ENCODE data around the gene GATAD2B. TPM values are rescaled to one million over a fixed set of nuclear protein-coding genes. Genes with fewer than 3 reads are reported as not detected.

The GATAD2B gene
- total and polyA plus RNA-seq, 2 donors (not counting 3 experiments of a cell fraction or from before 2014, with no cell fraction given): 8.5 to 46.3 TPM

DNA sequence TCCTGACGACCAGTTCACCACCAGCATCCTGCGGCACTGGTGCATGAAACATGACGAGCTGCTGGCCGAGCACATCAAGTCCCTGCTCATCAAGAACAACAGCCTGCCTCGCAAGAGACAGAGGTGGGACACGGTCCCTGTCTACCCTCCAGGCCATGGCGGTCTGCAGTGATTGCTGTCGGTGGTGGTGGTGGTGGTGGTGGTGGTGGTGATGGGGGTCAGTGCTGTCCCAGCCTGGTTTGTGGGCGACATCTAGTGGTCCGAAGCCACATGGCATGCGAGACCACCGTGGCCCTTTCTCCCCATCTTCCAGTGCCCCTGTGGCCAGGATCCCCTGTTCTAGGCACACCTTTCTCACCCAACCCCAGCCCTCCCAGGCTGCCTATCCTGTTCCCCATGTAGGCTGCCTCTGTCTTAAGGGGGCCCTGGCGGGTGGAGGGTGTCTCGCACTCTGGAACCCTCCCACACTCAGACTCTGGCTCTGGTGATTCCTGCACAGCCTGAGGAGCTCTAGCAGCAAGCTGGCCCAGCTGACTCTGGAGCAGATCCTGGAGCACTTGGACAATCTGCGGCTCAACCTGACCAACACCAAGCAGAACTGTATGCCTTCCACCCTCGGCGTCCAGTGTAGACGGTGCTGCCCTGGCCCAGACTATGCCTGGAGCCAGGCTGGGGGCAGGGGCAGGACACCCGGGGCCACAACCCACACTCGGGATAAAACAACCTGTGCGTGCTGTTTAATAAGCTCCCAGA lies 150.8 kb downstream of the GATAD2B start:
- Histone ChIP-seq H3K4me2 (ENCODE audit: insufficient read depth, low read length) (no peak overlapping the region), H3K79me2 (ENCODE audit: control insufficient read depth, insufficient read depth, low read length) (no peaks in the 10 kb centered on the region), H3K9me1 (replicated peaks; ENCODE audit: control insufficient read depth, extremely low read depth, insufficient read depth, low read length) (no peaks in the 10 kb centered on the region), H3K36me3 (ENCODE audit: control insufficient read depth in 2 of 2, extremely low read depth in 1 of 2, insufficient read depth in 2 of 2, low read length in 2 of 2) (peaks cover 5 to 19% of the 10 kb centered on the region in 2 experiments), H3K4me3 (replicated peaks in 1 of 3; ENCODE audit: insufficient read depth in 1 of 3, low read depth in 1 of 3, low read length in 3 of 3) (no peak overlapping the region), H3K27ac (ENCODE audit: insufficient read depth, low read depth, low read length) (no peak overlapping the region), H3K9ac (replicated peaks; ENCODE audit: extremely low read depth, insufficient read depth, low read length) (no peak overlapping the region), H3K9me3 (replicated peaks; ENCODE audit: control insufficient read depth, insufficient read depth, low read length) (no peaks in the 10 kb centered on the region), H3K27me3 (ENCODE audit: control insufficient read depth in 2 of 2, insufficient read depth in 2 of 2, low read length in 2 of 2) (no peaks in the 10 kb centered on the region), H2AFZ (ENCODE audit: low read depth, low read length) (no peak overlapping the region), H3K4me1 (ENCODE audit: control insufficient read depth, extremely low read depth, insufficient read depth, low read length) (peaks cover 51% of the 10 kb centered on the region), H4K20me1 (replicated peaks; ENCODE audit: control insufficient read depth, extremely low read depth, insufficient read depth, low read length) (no peaks in the 10 kb centered on the region)
- dilution Hi-C loops (cut with MboI; ENCODE audit: extremely low pct_ligation_motif_present, low sequenced_read_pairs): no loop called here
- DNase-seq (ENCODE audit: low read depth, low spot score): peak; percentile 41
- FAIRE-seq: peak; percentile 64
- peak; percentile 14 for TF ChIP-seq MAX (IDR thresholded peaks at IDR 0.05; ENCODE audit: insufficient read depth, insufficient read length)
- TF ChIP-seq, protein P1, sequence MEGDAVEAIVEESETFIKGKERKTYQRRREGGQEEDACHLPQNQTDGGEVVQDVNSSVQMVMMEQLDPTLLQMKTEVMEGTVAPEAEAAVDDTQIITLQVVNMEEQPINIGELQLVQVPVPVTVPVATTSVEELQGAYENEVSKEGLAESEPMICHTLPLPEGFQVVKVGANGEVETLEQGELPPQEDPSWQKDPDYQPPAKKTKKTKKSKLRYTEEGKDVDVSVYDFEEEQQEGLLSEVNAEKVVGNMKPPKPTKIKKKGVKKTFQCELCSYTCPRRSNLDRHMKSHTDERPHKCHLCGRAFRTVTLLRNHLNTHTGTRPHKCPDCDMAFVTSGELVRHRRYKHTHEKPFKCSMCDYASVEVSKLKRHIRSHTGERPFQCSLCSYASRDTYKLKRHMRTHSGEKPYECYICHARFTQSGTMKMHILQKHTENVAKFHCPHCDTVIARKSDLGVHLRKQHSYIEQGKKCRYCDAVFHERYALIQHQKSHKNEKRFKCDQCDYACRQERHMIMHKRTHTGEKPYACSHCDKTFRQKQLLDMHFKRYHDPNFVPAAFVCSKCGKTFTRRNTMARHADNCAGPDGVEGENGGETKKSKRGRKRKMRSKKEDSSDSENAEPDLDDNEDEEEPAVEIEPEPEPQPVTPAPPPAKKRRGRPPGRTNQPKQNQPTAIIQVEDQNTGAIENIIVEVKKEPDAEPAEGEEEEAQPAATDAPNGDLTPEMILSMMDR (IDR thresholded peaks at IDR 0.05; ENCODE audit: extremely low read depth in 1 of 2, insufficient read depth in 1 of 2, low read depth in 1 of 2, low read length in 2 of 2): peak; percentile 54 to 77
- no peak for TF ChIP-seq GATA2 (IDR thresholded peaks at IDR 0.05; ENCODE audit: insufficient read depth, insufficient read length, low read depth, low read length)
- intact Hi-C loops (cut with micrococcal nuclease): loop anchor here (1.0 to 2.0 kb wide), 7 partner anchors 9 to 261 kb away; no protein-coding TSS in a partner anchor
- ChIA-PET CTCF (interaction anchor here (0.6 to 6.2 kb wide), 14 partner anchors 8 to 215 kb away, joined by 3 to 83 read pairs (median 6); partner anchors contain the start of genes NPR1, RAB13 and S100A13), POLR2A (no interaction called here)
- BruUV-seq (replicated peaks): no TSS peak

Measured in endothelial cell of umbilical vein (primary cell).